Hepatic stellate cell (primary cell): ENCODE results near the gene LY6G6F.

Source experiments
- DNase-seq: peaks from one replicate; pipeline ENCODE4 v3.0.0; 2011; ENCODE audit warnings: low spot score

The LY6G6F gene

DNA sequence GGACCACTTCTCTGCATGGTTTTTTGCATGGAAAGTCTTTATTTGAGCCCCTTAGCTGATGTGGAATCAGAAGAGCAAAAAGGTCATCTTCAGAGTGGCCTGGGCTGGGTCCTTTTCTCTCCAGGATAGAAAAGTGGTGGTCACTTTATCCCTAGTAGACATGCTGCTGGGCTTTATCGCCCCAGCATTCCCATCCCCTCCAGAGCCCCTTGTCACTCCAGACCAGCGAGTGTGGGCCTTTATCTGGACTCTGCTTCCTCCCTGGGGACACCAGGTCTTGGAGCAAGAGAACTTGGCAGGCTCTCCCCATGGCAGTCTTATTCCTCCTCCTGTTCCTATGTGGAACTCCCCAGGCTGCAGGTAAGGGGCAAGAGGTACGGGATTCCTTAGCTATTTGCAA lies at the start of gene LY6G6F:
LY6G6F (plus strand) TSS at position 268 of the 400 bp plus-strand sequence; CDS start at position 309, 41 bp downstream.
- no peak for DNase-seq

- no peak for DNase-seq
These were observed 49.1 kb upstream of the LY6G6F start for GRCh38 chr6:31657406-31658157.

DNA sequence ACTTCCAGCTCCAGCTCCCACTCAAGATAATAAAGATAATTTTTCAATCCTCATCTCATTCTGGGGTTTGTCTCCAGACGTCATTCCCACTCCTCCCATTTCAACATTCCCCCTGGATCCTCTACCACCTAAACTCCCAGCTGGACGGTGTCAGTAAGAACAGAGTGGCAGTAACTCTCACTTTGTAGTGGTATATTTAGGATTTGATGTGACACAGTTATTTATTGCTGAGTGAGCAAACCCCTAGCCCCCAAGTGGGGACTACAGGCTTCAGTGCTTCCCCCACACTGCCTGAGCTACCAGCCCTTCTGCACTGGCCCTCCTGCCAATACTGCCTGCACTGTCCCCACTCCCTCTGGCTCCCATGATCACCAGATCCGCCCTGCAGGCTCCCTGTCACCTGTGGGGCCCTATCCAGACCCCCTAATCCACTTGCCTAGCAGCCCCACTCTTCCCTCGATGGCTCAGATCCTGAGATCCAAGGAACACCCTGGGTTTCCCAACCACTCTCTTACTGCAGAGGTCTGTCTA lies 48.4 kb upstream of the LY6G6F start:
- DNase-seq: no peak

- no peak for DNase-seq
These were observed 47.5 kb upstream of the LY6G6F start for GRCh38 chr6:31658983-31659648.

- DNase-seq: peak; percentile 67
These were observed 46.9 kb upstream of the LY6G6F start for GRCh38 chr6:31659649-31660380.

- DNase-seq: peak; percentile 90
These were observed 46.0 kb upstream of the LY6G6F start, which contains the start of gene C6orf47 for GRCh38 chr6:31660381-31661261. TSS of gene C6orf47 (minus strand) at chr6:31660778. CDS start at chr6:31659947, 831 bp downstream.

DNA sequence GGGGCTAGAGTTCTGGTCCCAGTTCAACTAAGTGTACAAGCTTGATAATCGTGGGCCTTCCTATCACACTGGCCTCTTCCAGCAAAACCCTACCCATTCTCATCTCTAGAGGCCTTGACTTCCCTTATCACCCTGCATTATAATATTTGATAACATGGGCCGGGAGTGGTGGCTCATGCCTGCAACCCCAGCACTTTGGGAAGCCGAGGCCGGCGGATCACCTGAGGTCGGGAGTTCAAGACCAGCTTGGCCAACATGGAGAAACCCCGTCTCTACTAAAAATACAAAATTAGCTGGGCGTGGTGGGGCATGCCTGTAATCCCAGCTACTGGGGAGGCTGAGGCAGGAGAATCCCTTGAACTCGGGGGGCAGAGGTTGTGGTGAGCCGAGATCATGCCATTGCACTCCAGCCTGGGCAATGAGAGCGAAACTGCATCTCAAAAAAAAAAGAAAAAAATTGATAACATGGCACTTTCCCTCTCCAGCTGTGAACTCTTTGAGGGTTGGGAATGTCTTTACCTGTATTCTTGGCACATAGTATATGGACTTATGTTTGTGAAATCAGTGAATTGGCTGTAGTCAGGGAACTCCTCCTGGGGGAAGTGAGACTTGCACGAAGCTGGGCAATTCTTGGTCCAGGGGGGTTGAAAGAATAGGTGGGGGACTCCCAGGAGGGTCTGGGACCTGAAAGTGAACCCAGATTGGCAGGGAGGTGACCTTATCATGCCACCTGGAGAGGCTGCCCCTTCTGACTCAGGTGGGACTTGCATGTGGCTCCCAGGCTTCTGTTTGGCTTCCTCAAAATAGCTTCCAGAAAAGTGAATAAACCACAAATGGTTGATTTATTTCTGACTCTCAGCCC lies 45.2 kb upstream of the LY6G6F start:
- DNase-seq: no peak

DNA sequence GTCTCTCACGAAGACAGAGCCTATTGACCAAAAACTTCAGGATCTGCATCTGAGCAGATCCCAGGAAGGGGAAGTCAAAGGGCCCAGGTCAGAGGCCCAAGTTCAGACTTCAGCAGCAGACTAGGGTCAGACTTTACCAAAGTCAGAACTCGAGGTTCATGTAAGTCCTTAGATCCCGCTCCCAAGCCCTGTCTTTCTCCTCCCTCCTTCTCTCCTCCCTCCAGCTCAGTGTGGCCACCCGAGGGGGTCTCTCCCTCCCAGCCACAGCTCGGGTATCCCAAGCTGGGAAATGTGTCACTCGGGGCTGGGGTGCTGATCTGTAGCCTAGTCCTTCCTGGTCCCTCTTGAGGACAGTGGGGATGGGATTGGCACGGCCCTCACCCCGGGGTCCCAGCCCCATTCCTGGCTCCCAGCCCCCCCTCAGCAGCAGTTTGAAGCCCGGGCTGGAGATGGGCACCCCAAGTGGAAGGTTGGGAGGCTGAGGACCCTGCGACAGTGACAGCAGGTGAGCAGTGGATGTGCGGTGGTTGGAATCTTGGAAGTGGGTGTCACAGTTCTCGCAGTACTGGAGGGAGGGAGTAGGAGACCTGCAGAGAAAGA lies 44.4 kb upstream of the LY6G6F start:
- DNase-seq: no peak

DNA sequence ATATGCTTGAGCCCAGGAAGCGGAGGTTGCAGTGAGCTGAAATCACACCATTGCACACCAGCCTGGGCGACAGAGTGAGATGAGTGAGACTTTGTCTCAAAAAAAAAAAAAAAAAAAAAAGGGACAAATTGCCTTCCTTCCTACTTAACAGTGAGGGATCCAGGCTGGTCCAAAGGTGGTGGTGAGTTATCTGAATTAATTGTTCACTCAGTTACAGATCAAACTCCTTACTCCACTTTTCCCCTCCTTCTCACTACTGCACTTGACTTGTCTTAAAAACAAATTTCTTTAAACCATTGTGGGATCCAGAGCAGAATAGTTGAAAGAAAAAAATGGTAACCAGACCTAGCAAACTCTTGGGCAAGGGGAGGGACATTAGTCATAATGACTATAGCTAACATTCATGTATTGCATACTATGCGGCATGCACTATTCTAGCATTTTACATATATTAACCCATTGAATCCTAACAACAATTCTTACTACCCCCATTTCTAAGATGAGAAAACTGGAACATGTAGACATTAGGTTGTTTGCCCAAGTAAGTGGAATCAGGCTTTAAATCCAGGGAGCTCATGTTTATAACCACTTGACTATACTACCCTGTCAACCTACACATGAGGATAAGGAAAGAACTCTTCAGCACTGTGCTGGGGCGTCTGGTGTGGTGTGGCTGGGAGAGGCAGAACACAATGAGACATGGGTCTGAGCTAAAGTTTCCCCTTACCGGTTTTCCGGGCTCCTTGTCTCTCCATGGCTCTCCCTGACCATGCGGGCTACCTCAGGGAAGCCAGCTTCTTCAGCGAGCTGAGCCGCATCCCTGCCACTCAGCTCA lies 43.3 kb upstream of the LY6G6F start:
- no peak for DNase-seq

DNA sequence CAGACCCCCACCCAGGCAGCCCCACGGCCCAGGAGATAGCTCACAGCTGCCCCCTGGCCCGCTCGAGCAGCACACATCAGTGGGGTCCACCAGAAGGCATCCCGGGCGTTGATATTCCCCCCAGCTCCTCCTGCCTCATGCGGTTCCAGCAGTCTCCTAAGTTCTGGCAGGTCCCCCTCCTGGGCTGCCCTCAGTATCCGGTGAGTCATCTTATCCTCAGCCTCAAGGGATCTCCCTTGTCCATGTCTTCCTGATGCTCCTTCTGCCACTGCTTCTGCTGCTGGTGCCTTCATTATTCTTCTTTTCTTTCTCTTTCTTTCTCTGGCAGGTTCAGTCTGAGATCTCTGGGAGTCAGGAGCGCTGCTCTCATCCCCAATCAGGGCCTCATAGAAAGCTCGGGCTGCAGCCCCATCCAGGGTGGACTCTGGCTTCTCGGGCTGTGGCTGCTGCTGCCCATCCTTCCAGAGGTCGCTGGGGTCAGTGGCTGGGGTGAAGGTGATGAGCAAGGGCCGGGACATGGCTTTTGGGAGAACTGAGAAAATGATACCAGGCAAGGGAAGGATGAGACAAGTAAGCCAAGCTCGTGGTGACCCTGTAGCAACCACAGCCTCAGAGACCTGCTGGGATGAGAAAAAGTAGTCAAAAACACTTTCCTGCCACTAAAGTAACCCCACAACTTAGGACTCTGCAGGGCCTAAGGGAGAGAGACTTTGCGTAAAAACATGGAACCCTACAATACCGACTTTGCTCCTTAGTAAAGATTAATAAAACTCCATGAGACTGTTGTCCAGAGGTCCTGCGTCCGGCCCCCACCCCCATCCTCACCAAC lies 42.5 kb upstream of the LY6G6F start:
- DNase-seq: peak; percentile 92

DNA sequence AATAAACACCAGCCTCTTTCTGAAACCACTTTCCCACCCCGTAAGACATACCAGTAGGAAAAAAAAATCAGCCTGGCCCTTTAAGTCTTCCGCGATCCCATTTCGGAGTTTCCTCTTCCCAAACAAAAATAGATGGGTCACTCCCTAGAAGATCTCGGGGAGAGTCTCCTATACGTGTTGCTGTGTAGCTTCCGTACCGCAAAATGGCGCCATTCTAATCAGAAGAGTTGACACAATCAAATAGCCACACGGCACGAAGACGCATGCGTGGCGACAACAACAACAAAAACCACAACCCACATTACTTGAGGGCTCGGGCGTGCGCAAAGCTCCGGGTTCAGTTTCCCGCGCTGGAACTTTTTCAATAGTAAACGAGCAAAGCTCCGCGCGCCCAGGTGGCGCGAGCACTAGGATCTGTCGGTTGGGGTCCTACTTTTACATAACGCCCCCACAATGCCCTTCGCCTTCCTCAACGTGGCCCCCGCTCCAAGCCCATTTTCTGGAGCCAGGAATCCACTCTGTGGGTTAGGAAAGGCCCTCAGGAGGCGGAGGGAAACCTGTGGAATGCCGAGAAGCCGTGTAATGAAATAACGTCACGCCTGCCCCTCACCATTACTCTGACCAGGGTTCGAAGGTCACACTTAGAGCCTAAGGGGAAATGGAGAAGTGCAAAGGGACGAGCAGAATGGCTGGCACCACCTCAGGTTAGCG lies 41.7 kb upstream of the LY6G6F start, which contains the start of gene GPANK1:
GPANK1 (minus strand) TSS at position 208 of the 711 bp plus-strand sequence. CDS start 519 bp downstream, outside the sequence.
- peak; percentile 81 for DNase-seq

GRCh38 chr6:31665501-31666336 lies 40.9 kb upstream of the LY6G6F start, which contains the start of gene CSNK2B:
TSS of gene CSNK2B (plus strand) at chr6:31666080. CDS start at chr6:31666832, 752 bp downstream.
- DNase-seq: peak; percentile 97

- DNase-seq: no peak
These were observed 40.2 kb upstream of the LY6G6F start for GRCh38 chr6:31666337-31666965.

DNA sequence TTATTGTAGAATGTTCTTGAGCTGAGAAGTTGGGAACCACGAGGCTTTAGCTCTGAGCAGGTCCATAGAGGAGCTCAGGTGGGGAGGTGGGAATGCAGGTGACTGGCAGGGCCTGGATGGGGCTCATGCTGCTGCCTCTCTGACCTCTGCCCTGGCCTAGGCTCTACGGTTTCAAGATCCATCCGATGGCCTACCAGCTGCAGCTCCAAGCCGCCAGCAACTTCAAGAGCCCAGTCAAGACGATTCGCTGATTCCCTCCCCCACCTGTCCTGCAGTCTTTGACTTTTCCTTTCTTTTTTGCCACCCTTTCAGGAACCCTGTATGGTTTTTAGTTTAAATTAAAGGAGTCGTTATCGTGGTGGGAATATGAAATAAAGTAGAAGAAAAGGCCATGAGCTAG lies 37.0 kb upstream of the LY6G6F start, which contains the start of gene LY6G5B:
LY6G5B (plus strand) TSS at position 301 of the 400 bp plus-strand sequence. CDS start 975 bp downstream, outside the sequence.
- DNase-seq: no peak

DNA sequence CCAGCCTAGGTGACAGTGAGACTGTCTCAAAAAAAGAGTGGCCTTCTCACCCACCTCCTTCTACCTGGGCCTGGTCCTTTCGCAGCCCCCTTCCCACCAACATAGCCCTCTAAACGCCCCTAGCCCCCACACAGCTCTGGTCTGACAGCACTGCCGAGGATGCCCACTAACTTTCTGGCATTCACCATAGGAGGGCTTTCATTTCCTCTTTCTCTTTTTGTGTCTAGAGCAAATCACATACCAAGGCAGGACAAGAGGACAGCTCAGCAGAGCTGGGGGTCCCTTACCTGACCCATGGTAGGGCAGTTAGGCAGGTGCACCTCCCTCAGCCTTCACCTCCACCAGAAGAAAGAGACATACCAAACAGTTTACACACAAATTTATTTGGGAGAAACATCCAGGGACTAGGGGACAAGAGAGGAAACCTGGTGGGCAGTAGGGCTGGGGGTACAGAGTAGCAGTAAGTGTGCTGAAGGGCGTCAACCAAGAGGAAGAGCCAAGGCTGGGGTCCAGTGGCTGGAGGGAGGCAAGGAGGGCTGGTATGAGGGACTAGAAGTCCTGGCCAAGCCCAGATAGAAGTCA lies 30.3 kb upstream of the LY6G6F start:
- no peak for DNase-seq
